T1000 (cell line): ENCODE data around the gene NF2.

Experiments used
- DNase-seq: peaks from one replicate; lab custom pipeline; 2025; ENCODE audit warnings: mixed read lengths; lab: John Stamatoyannopoulos, UW

NF2 gene

GRCh38 chr22:29744902-29745301 is 141.5 kb downstream of the NF2 start:
- no peak for DNase-seq

DNA sequence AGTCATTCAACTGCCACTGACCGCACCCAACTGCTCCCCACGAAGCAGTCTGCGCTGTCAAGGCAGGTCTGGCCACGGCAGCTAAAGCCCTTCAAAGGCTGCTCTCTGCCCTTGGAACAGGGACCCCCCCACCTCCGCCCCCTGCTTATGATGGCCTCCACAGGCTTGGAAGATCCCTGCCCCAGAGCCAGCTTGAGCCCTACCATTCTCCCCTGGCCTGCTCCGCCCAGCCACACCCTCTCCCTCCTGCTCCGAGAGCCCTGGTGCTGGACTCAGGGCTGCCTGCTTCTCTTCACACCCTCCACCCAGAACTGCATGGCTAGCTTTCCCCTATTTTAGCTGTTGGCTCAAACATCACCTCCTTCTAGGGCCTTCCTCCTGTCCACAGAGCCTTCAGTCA is 144.4 kb downstream of the NF2 start:
- DNase-seq, result no peak
